IMR-90 (cell line): Measurements from ENCODE around the gene SOWAHD. TPM values are rescaled to one million over a fixed set of nuclear protein-coding genes. Genes with fewer than 3 reads are reported as not detected.

Source experiments
- ATAC-seq: fragments of 200-7000 bp; cut with Tn5 transposase; 2 replicates; pipeline ENCODE4 v1.9.1; 2020; ENCODE audit warnings: low read depth, mild to moderate bottlenecking, moderate library complexity
- BruUV-seq: library from RNA; stranded (reverse); fragments of 400-500 nt; replicated peaks from 2 replicates; lab custom pipeline; 2021; lab: Mats Ljungman, UMichigan
- CTCF ChIA-PET: fragments of 300-600 bp; formaldehyde crosslinking; extraction: SDS; loops from one replicate; lab custom pipeline; 2021; ENCODE audit warnings: antibody characterized with exemption; lab: Yijun Ruan, JAX
- POLR2A ChIA-PET: fragments of 300-600 bp; sonication (Branson Sonifier 250); formaldehyde crosslinking; loops from one replicate; lab custom pipeline; 2022; ENCODE audit warnings: antibody characterized with exemption; ENCODE audit not compliant: unreplicated experiment; lab: Charles Lee
- DNase-seq: peaks from one replicate; pipeline ENCODE4 v3.0.0; 2013
- H2AFZ ChIP-seq: replicated peaks from 2 replicates; pipeline ENCODE3; 2013; ENCODE audit warnings: low read length, mild to moderate bottlenecking; ENCODE audit not compliant: poor library complexity
- H2AK5ac ChIP-seq: 2 replicates; pipeline ENCODE4 v1.6.1; 2013; ENCODE audit warnings: low read depth, low read length, inconsistent platforms
- H2AK9ac ChIP-seq: replicated peaks from 2 replicates; pipeline ENCODE3; 2013; ENCODE audit warnings: mild to moderate bottlenecking, low read depth, low read length, moderate library complexity; ENCODE audit not compliant: poor library complexity
- H2BK120ac ChIP-seq: 2 replicates; pipeline ENCODE4 v1.6.1; 2013; ENCODE audit warnings: low read depth, low read length, inconsistent platforms
- H2BK15ac ChIP-seq: 3 replicates; pipeline ENCODE4 v1.6.1; 2013; ENCODE audit warnings: low read depth, low read length, inconsistent platforms
- H2BK20ac ChIP-seq: 2 replicates; pipeline ENCODE4 v1.6.1; 2013; ENCODE audit warnings: low read depth, mild to moderate bottlenecking, inconsistent platforms, low read length, moderate library complexity
- H2BK5ac ChIP-seq: 2 replicates; pipeline ENCODE4 v1.6.1; 2013; ENCODE audit warnings: mild to moderate bottlenecking, low read depth, low read length, inconsistent platforms; ENCODE audit not compliant: poor library complexity, severe bottlenecking
- H3K14ac ChIP-seq: replicated peaks from 2 replicates; pipeline ENCODE4 v1.6.1; 2013; ENCODE audit warnings: low read depth, low read length, inconsistent platforms
- H3K18ac ChIP-seq: 2 replicates; pipeline ENCODE4 v1.6.1; 2013; ENCODE audit warnings: low read depth, low read length, control low read depth
- H3K23ac ChIP-seq: 2 replicates; pipeline ENCODE4 v1.6.1; 2013; ENCODE audit warnings: low read depth, low read length, inconsistent platforms
- H3K27ac ChIP-seq: 2 replicates; pipeline ENCODE4 v1.5.1; 2013; ENCODE audit warnings: mild to moderate bottlenecking, control low read depth, low read length; ENCODE audit not compliant: insufficient read depth
- H3K27me3 ChIP-seq: 2 replicates; pipeline ENCODE4 v1.6.1; 2013; ENCODE audit warnings: low read length; ENCODE audit not compliant: control insufficient read depth, insufficient read depth
- H3K36me3 ChIP-seq: 2 replicates; pipeline ENCODE4 v1.6.1; 2013; ENCODE audit warnings: low read length, mixed read lengths; ENCODE audit not compliant: control insufficient read depth, insufficient read depth
- H3K4ac ChIP-seq: 2 replicates; pipeline ENCODE4 v1.6.1; 2013; ENCODE audit warnings: low read depth, low read length, inconsistent platforms
- H3K4me1 ChIP-seq: 2 replicates; pipeline ENCODE4 v1.6.1; 2013; ENCODE audit warnings: low read length, mixed read lengths; ENCODE audit not compliant: control insufficient read depth, insufficient read depth
- H3K4me2 ChIP-seq: 2 replicates; pipeline ENCODE4 v1.6.1; 2013; ENCODE audit warnings: low read depth, mild to moderate bottlenecking, control low read depth, low read length, moderate library complexity
- H3K4me3 ChIP-seq: 2 replicates; pipeline ENCODE4 v1.5.1; 2013; ENCODE audit warnings: low read depth, mild to moderate bottlenecking, control low read depth, low read length, moderate library complexity; ENCODE audit not compliant: insufficient read depth
- H3K56ac ChIP-seq: 2 replicates; pipeline ENCODE4 v1.6.1; 2013; ENCODE audit warnings: low read length, inconsistent platforms; ENCODE audit not compliant: insufficient read depth; ENCODE audit errors: extremely low read depth
- H3K79me1 ChIP-seq, 2 experiments: 2 replicates each; pipeline ENCODE4 v1.6.1; 2013; ENCODE audit warnings: low read length in 2 of 2, inconsistent platforms in 1 of 2, low read depth in 1 of 2
- H3K9ac ChIP-seq: 2 replicates; pipeline ENCODE4 v1.6.1; 2013; ENCODE audit warnings: low read depth, low read length, control low read depth
- H3K9me1 ChIP-seq: 2 replicates; pipeline ENCODE4 v1.6.1; 2013; ENCODE audit warnings: low read length, inconsistent platforms; ENCODE audit not compliant: insufficient read depth
- H3K9me3 ChIP-seq: 2 replicates; pipeline ENCODE4 v1.6.1; 2013; ENCODE audit warnings: low read length; ENCODE audit not compliant: control insufficient read depth, insufficient read depth
- H4K20me1 ChIP-seq: 2 replicates; pipeline ENCODE4 v1.6.1; 2013; ENCODE audit warnings: low read length, inconsistent platforms; ENCODE audit not compliant: insufficient read depth
- H4K5ac ChIP-seq: 2 replicates; pipeline ENCODE4 v1.6.1; 2013; ENCODE audit warnings: mild to moderate bottlenecking, low read depth, low read length, control low read depth
- H4K8ac ChIP-seq, 2 experiments: 2 replicates each; pipeline ENCODE4 v1.6.1; 2013; ENCODE audit warnings: low read depth in 2 of 2, low read length in 2 of 2, control low read depth in 1 of 2, inconsistent platforms in 1 of 2
- H4K91ac ChIP-seq: 2 replicates; pipeline ENCODE4 v1.6.1; 2013; ENCODE audit warnings: low read depth, low read length, inconsistent platforms; ENCODE audit not compliant: insufficient read depth
- FOS ChIP-seq: fragments of 150-350 bp; IDR thresholded peaks from 2 replicates; pipeline ENCODE4 v1.6.1; 2016; ENCODE audit warnings: low read depth, low read length
- MAFK ChIP-seq: IDR thresholded peaks from 2 replicates; pipeline ENCODE4 v1.6.1; 2012; ENCODE audit warnings: low read depth, low read length, improper control_type of control experiment
- MXI1 ChIP-seq: IDR thresholded peaks from 2 replicates; pipeline ENCODE4 v1.6.1; 2012; ENCODE audit warnings: low read depth, mild to moderate bottlenecking, low read length, moderate library complexity, borderline replicate concordance
- WGBS, 2 experiments: methylation state at CpG; one replicate each; pipeline versions ENCODE4 v1.1.5 to v1.1.7; 2013; ENCODE audit warnings: missing lambda C conversion rate in 2 of 2; ENCODE audit not compliant: insufficient read length in 1 of 2; ENCODE audit errors: extremely low coverage in 2 of 2; 5-methylcytosine and 5-hydroxymethylcytosine counted together
- dilution Hi-C: fragments of 300-500 bp; cut with HindIII; formaldehyde crosslinking; loops from one replicate; pipeline ENCODE4 v1.14.3; 2018; ENCODE audit warnings: low sequenced_read_pairs; ENCODE audit not compliant: unreplicated experiment
- in situ Hi-C: fragments of 300-500 bp; cut with MboI; formaldehyde crosslinking; loops from 3 replicates; pipeline ENCODE4 v1.14.3; 2019; ENCODE audit warnings: low sequenced_read_pairs, inconsistent platforms, mixed read lengths
- intact Hi-C: fragments of 100-400 bp; cut with micrococcal nuclease; formaldehyde crosslinking; loops from 2 replicates; pipeline ENCODE4 v1.10.0; 2022
- polyA plus RNA-seq, 3 experiments: library from polyadenylated mRNA; depleted of rRNA; stranded (reverse); fragments of >200 nt; gene quantifications; 2 replicates each; pipeline ENCODE4 v1.2.3, GENCODE V29; 2012; ENCODE audit warnings: low replicate concordance in 1 of 3
- total RNA-seq: library from RNA; depleted of rRNA; stranded (reverse); fragments of >200 nt; gene quantifications from 2 replicates; pipeline ENCODE4 v1.2.3, GENCODE V29; 2012
- TF ChIP-seq, protein P1 (sequence below): fragments of 150-350 bp; IDR thresholded peaks from 2 replicates; pipeline ENCODE4 v1.6.1; 2017; ENCODE audit warnings: mild to moderate bottlenecking, antibody characterized with exemption, low read length, low read depth

Gene SOWAHD
- total and polyA plus RNA-seq, 2 of the 4 experiments (the other 2 are of a cell fraction), result 0.17 to 0.18 TPM

GRCh38 chrX:119738742-119739141 lies 19.6 kb upstream of the SOWAHD start:
- ATAC-seq (no peak), DNase-seq (no peak)
- no peak overlapping the region for H3K4ac ChIP-seq
- H3K4me3 ChIP-seq, result no peak overlapping the region
- H3K9me1 ChIP-seq, result no peaks in the 10 kb centered on the region
- no peaks in the 10 kb centered on the region for H3K79me1 ChIP-seq
- no peaks in the 10 kb centered on the region for H4K20me1 ChIP-seq
- no peak overlapping the region for H2BK120ac ChIP-seq
- no peak overlapping the region for H3K4me2 ChIP-seq
- no peak overlapping the region for H2AFZ ChIP-seq
- no peak overlapping the region for H2BK15ac ChIP-seq
- no peak overlapping the region for H3K9ac ChIP-seq
- H3K56ac ChIP-seq, result no peak overlapping the region
- no CpG with 5 or more reads among the region's 5 CpGs for WGBS, 2 experiments
- TF ChIP-seq MXI1 (no peak), FOS (no peak), MAFK (no peak)
- TF ChIP-seq, protein P1, sequence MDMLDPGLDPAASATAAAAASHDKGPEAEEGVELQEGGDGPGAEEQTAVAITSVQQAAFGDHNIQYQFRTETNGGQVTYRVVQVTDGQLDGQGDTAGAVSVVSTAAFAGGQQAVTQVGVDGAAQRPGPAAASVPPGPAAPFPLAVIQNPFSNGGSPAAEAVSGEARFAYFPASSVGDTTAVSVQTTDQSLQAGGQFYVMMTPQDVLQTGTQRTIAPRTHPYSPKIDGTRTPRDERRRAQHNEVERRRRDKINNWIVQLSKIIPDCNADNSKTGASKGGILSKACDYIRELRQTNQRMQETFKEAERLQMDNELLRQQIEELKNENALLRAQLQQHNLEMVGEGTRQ, result no peak
- ChIA-PET CTCF (no interaction called here), POLR2A (no interaction called here)
- H2AK9ac ChIP-seq, result no peak overlapping the region
- in situ Hi-C loops (loop anchor here (25.0 kb wide), 1 partner anchor 226 kb away; no protein-coding TSS in a partner anchor), intact Hi-C loops (no loop called here), dilution Hi-C loops (no loop called here)
- no peak overlapping the region for H4K5ac ChIP-seq
- H4K91ac ChIP-seq, result no peak overlapping the region
- no TSS peak for BruUV-seq
- no peaks in the 10 kb centered on the region for H3K9me3 ChIP-seq
- no peak overlapping the region for H4K8ac ChIP-seq
- no peak overlapping the region for H3K18ac ChIP-seq
- no peak overlapping the region for H3K23ac ChIP-seq
- H3K14ac ChIP-seq, result no peak overlapping the region
- H3K27ac ChIP-seq, result no peak overlapping the region
- H3K27me3 ChIP-seq, result peaks cover 3% of the 10 kb centered on the region; the same call in 1 of the 2 replicates
- H2BK5ac ChIP-seq, result no peak overlapping the region
- H3K36me3 ChIP-seq, result no peaks in the 10 kb centered on the region
- peaks cover 5% of the 10 kb centered on the region; the same call in 1 of the 2 replicates for H3K4me1 ChIP-seq
- no peak overlapping the region for H2AK5ac ChIP-seq
- no peak overlapping the region for H2BK20ac ChIP-seq
